ENCODE measurements around the gene C2CD4D. TPM values are rescaled to one million over a fixed set of nuclear protein-coding genes. Genes with fewer than 3 reads are reported as not detected.

The C2CD4D gene
- total RNA-seq, 4 donors from 2014 or later, result not detected

DNA sequence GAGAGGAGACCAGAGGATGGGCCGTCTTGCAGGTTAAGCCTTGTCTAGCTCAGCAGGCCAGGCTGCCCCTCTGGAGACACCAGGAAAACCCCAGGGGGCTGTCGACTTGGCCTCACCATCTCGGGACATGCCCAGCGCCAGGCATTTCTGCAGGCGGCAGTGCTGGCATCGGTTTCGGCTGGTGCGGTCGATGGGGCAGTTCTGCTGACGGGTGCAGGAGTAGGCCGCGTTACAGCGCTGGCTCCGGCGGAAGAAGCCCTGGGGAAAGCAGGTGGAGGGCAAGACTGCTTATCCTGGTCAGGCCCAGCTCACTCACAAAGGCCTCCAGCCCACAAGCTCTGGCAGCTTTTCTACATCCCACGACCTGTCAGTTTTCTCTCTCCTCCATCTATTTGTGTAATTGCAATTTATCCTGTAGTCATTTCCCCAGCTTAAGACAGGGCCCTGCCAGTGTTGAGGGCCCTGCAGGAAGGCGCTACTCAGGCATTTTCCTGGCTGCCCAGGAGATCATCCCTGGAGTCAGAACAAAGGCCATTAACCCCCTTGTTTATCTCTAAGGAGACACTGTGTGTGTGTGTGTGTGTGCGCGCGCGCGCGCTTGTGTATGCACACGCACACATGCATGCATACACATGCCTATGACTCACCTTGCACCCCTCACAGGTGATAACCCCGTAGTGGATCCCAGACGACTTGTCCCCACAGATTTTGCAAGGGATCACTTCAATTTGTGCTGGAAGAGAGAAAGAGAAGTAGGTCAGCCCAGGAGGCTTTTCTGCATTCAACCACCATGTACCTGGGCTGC, 22.9 kb downstream of the C2CD4D start:
- Histone ChIP-seq H3K9me3 (no peaks in the 10 kb centered on the region), H3K36me3 (no peaks in the 10 kb centered on the region), H3K27ac (no peak overlapping the region), H3K4me3 (no peak overlapping the region), H3K27me3 (no peaks in the 10 kb centered on the region), H3K4me1 (no peaks in the 10 kb centered on the region)
- no peak for TF ChIP-seq POLR2A (IDR thresholded peaks at IDR 0.05)
- TF ChIP-seq, protein P1, sequence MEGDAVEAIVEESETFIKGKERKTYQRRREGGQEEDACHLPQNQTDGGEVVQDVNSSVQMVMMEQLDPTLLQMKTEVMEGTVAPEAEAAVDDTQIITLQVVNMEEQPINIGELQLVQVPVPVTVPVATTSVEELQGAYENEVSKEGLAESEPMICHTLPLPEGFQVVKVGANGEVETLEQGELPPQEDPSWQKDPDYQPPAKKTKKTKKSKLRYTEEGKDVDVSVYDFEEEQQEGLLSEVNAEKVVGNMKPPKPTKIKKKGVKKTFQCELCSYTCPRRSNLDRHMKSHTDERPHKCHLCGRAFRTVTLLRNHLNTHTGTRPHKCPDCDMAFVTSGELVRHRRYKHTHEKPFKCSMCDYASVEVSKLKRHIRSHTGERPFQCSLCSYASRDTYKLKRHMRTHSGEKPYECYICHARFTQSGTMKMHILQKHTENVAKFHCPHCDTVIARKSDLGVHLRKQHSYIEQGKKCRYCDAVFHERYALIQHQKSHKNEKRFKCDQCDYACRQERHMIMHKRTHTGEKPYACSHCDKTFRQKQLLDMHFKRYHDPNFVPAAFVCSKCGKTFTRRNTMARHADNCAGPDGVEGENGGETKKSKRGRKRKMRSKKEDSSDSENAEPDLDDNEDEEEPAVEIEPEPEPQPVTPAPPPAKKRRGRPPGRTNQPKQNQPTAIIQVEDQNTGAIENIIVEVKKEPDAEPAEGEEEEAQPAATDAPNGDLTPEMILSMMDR (IDR thresholded peaks at IDR 0.05), result no peak
- no peak for DNase-seq
- intact Hi-C loops (cut with DNase I; ENCODE audit: low total_unique reads), result no loop called here

DNA sequence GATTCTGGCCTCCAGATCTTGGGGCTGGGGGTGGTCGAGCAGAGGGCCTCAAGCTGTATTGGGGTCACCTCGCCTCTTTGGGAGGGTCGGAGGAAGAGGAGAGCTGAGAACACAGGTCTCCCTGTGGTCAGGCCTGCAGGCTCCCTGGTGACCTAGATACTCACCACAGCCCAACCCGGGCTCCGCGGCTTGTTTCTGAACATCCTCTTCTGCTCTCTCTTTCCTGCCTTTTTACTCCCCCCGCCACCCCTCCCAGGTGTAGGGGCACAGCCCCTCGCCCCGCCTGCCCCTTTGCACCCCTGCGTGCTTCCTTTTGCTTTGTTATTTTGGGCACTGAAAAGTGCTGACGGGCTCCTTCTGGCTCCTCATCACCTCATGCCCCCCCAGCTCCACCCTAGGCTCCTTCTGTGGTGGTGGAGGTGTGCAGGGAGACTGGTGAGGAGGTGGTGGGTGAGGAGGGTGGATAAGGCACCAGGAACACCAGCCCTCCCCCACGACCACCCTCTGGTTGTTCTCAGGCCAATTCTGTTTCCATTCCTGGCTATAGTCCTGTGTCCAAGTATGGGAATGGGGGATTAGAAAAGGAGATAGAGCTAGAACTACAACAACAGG, 23.8 kb downstream of the C2CD4D start:
- no peak for DNase-seq

DNA sequence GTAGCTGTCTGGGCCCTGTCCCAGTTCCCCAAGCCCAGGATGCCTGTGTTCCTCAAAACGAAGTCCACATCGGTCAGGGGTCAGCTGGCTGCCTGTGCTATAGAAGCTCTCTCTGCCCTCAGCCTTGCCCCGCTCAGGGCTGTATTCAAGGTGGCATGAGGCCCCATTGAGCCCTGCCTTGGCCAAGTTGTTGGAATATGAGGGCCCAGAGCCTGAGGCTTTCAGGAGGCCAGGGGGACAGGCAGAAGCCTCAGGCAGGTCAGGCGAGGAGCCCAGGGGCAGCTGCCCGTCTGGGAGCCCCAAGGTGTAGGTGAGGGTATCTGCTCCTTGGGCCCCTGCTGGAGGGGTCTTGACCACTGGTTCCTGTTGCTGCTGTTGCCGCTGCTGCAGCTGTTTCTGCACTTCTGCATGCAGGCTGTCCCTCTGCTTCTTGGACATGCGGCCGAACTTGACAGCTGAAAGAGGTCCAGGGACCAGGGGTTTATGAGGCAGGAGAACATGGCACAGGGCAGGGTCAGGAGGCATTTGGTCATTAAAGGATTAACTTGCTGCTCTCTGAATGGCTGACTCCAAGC, 24.6 kb downstream of the C2CD4D start:
- Histone ChIP-seq H3K4me1 (no peaks in the 10 kb centered on the region), H3K36me3 (no peaks in the 10 kb centered on the region), H3K27me3 (no peaks in the 10 kb centered on the region), H3K27ac (no peak overlapping the region), H3K9me3 (no peaks in the 10 kb centered on the region), H3K4me3 (no peak overlapping the region)
- intact Hi-C loops (cut with DNase I; ENCODE audit: low total_unique reads), result no loop called here
- DNase-seq, result no peak
- TF ChIP-seq POLR2A (IDR thresholded peaks at IDR 0.05), result no peak
- TF ChIP-seq, protein P1 (IDR thresholded peaks at IDR 0.05), result no peak

More for the DNA sequence above, 23.8 kb downstream of the C2CD4D start:
- no peak overlapping the region for H3K4me3 ChIP-seq
- no peaks in the 10 kb centered on the region for H3K4me1 ChIP-seq
- no peaks in the 10 kb centered on the region for H3K9me3 ChIP-seq
- no peaks in the 10 kb centered on the region for H3K27me3 ChIP-seq
- H3K36me3 ChIP-seq, result no peaks in the 10 kb centered on the region
- intact Hi-C loops (cut with DNase I; ENCODE audit: low total_unique reads), result no loop called here
- H3K27ac ChIP-seq, result no peak overlapping the region
- TF ChIP-seq, protein P1 (IDR thresholded peaks at IDR 0.05), result no peak
- no peak for TF ChIP-seq POLR2A (IDR thresholded peaks at IDR 0.05)

DNA sequence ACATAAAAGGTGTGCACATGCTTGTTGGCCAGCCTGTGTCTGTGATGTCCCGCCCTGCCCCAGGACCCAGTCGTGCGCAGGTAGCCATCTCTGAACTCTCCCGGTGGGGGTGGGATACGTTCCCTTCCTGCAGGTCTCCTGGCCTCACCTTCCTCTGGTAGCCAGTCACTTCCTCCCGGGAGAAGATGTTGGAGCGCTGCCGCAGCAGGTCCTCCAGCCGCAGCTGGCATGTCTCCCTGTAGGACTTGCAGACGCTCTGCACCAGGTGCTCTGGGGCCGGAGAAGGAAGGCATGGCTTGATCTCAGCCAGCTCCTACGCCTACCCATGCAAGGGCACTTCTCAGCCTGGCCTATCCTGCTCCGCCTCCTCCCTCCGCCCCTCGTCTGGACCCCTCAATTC, 25.2 kb downstream of the C2CD4D start:
- Histone ChIP-seq H3K27ac (no peak overlapping the region), H3K4me3 (no peak overlapping the region), H3K4me1 (no peaks in the 10 kb centered on the region), H3K27me3 (no peaks in the 10 kb centered on the region), H3K36me3 (no peaks in the 10 kb centered on the region), H3K9me3 (no peaks in the 10 kb centered on the region)
- intact Hi-C loops (cut with DNase I; ENCODE audit: low total_unique reads), result no loop called here
- no peak for DNase-seq
- TF ChIP-seq POLR2A (IDR thresholded peaks at IDR 0.05), result no peak
- TF ChIP-seq, protein P1 (IDR thresholded peaks at IDR 0.05), result no peak

All from uterus (tissue), 4 donors.